Gastrocnemius medialis (tissue), 4 donors: ENCODE data around the gene CHMP1B. TPM values are rescaled to one million over a fixed set of nuclear protein-coding genes. Genes with fewer than 3 reads are reported as not detected.
"Not testable (repeated sequence)": the region's sequence is repeated elsewhere in the genome, so short reads cannot be mapped to it uniquely, and the experiment has no call there.

Experiments used
- ATAC-seq, 2 donors: fragments of 150-250 bp; one replicate each; pipeline ENCODE4 v1.9.1; 2016
- DNase-seq, 2 donors: peaks; one replicate each; pipeline ENCODE4 v3.0.0-alpha.2; 2019
- H3K27ac ChIP-seq, 4 donors: fragments of 200-600 bp; sonication (generic); 1 replicate in 1 of 4; 2 replicates in 3 of 4; pipeline ENCODE4 v1.5.1; 2016 to 2018; ENCODE audit warnings: mild to moderate bottlenecking in 2 of 4, moderate library complexity in 1 of 4
- H3K27me3 ChIP-seq, 3 donors: fragments of 200-600 bp; sonication (generic) in 2 of 3; 1 replicate in 1 of 3; 2 replicates in 2 of 3; pipeline versions ENCODE4 v1.5.1 to v1.6.0; 2016 to 2019; ENCODE audit warnings: mild to moderate bottlenecking in 1 of 3, moderate library complexity in 1 of 3
- H3K36me3 ChIP-seq, 2 donors: fragments of 200-600 bp; sonication (generic) in 1 of 2; one replicate each; pipeline ENCODE4 v1.5.1; 2017 to 2018
- H3K4me1 ChIP-seq, 2 donors: fragments of 200-600 bp; sonication (generic) in 1 of 2; one replicate each; pipeline ENCODE4 v1.5.1; 2016 to 2017; ENCODE audit warnings: mild to moderate bottlenecking in 2 of 2
- H3K4me3 ChIP-seq, 4 donors: fragments of 200-600 bp; sonication (generic) in 3 of 4; 1 replicate in 1 of 4; 2 replicates in 3 of 4; pipeline ENCODE4 v1.5.1; 2016 to 2019; ENCODE audit warnings: mild to moderate bottlenecking in 2 of 4
- H3K9me3 ChIP-seq, 3 donors: fragments of 200-600 bp; sonication (generic) in 2 of 3; 1 replicate in 1 of 3; 2 replicates in 2 of 3; pipeline ENCODE4 v1.5.1; 2016 to 2019
- POLR2A ChIP-seq, 2 donors: fragments of 450-650 bp; IDR thresholded peaks; one replicate each; pipeline ENCODE4 v1.6.1; 2017; ENCODE audit warnings: antibody characterized with exemption in 2 of 2, mild to moderate bottlenecking in 2 of 2, moderate library complexity in 2 of 2
- in situ Hi-C, 4 donors: fragments of 200-750 bp; cut with MboI; loops; one replicate each; pipeline versions ENCODE4 v1.15.0 to v1.8.0; 2017; ENCODE audit warnings: low sequenced_read_pairs in 4 of 4
- intact Hi-C: fragments of 100-400 bp; cut with DNase I; formaldehyde crosslinking; loops from one replicate; pipeline ENCODE4 v1.15.1; 2023; ENCODE audit warnings: low total_unique reads
- total RNA-seq, 4 donors: library from RNA; depleted of rRNA; stranded (reverse); fragments of >200 nt; gene quantifications; one replicate each; pipeline versions ENCODE4 v1.1.0 to v1.2.3, GENCODE V29; 2016
- TF ChIP-seq, protein P1 (sequence below), 5 experiments: fragments of 450-650 bp in 3 of 5; fragments of 200-600 bp in 2 of 5; sonication (generic) in 2 of 5; IDR thresholded peaks in 4 of 5; conservative IDR thresholded peaks in 1 of 5; 1 replicate in 4 of 5; 2 replicates in 1 of 5; pipeline ENCODE4 v1.5.1; 2016 to 2019; ENCODE audit warnings: antibody characterized with exemption in 5 of 5, mild to moderate bottlenecking in 3 of 5, moderate library complexity in 3 of 5

The CHMP1B gene
- total RNA-seq, 4 donors from 2014 or later, result 347 to 634 (median 407) TPM

DNA sequence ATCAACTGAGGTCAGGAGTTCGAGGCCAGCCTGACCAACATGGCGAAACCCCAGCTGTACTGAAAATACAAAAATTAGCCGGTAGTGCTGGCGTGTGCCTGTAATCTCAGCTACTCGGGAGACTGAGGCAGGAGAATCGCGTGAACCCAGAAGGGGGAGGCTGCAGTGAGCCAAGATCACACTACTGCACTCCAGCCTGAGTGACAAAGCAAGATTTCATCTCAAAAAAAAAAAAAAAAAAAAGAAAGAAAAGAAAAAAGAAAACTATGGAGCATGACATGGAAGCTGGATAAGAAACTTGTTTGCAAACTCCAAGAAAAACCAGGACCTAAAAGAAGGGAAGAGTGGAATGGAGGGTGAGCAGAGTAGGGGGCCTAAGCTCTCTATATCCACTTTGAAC lies 1.9 kb upstream of the CHMP1B start:
- peak overlapping the region; percentile 90 to 99 (median 96) for H3K27ac ChIP-seq
- no peak for DNase-seq
- peak overlapping the region in 3 of 4 donors; percentile 72 to 87 (median 81) for H3K4me3 ChIP-seq
- intact Hi-C loops, result loop anchor here (5.0 kb wide), 1 partner anchor 42 kb away; no protein-coding TSS in a partner anchor
- peaks cover 14 to 22% of the 10 kb centered on the region in 2 donors for H3K4me1 ChIP-seq
- H3K27me3 ChIP-seq, result no peaks in the 10 kb centered on the region
- H3K36me3 ChIP-seq, result peaks cover 0 to 14% of the 10 kb centered on the region in 2 donors
- in situ Hi-C loops, result no loop called here
- ATAC-seq, result no peak
- TF ChIP-seq POLR2A (IDR thresholded peaks at IDR 0.05), result no peak
- TF ChIP-seq, protein P1, sequence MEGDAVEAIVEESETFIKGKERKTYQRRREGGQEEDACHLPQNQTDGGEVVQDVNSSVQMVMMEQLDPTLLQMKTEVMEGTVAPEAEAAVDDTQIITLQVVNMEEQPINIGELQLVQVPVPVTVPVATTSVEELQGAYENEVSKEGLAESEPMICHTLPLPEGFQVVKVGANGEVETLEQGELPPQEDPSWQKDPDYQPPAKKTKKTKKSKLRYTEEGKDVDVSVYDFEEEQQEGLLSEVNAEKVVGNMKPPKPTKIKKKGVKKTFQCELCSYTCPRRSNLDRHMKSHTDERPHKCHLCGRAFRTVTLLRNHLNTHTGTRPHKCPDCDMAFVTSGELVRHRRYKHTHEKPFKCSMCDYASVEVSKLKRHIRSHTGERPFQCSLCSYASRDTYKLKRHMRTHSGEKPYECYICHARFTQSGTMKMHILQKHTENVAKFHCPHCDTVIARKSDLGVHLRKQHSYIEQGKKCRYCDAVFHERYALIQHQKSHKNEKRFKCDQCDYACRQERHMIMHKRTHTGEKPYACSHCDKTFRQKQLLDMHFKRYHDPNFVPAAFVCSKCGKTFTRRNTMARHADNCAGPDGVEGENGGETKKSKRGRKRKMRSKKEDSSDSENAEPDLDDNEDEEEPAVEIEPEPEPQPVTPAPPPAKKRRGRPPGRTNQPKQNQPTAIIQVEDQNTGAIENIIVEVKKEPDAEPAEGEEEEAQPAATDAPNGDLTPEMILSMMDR (IDR thresholded peaks at IDR 0.05 in 4 of 5, conservative IDR thresholded peaks at IDR 0.05 in 1 of 5), result no peak
- no peaks in the 10 kb centered on the region for H3K9me3 ChIP-seq

DNA sequence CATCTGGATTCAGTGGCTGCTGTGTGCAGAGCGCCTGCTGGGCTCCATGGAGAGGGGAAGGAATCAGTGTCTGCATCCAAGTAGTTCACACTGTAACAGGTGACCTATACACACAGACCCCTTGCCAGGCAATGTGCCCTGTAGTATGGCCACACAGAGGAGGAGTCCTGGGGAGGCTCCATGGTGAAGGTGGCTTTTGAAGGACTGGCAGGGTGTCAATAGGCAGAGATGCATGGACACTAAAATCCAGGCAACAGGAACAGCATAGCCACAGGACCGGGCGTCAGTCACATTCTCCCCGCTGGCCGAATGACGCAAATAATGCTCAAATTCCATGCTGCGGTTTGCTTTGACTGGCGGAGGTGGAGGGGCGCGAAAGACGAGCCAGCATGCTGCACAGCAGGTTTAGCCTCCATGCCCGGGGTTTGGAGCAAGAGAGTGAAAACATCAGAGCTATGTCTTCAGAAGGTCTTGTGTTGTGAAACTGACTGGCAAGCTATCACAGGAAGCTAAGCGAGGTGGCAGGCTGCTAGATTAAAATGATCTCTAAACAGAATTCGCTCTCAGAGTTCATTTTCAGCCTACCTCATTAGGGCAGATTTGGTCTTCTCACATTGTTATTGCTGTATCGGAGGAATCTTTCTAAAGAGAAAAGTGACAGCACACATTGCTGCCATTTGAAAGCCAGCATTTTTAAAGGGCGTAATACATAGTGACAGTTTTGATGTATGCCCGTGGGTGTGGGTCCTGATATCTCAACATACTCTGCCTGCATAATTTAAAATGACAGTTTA lies 1.2 kb upstream of the CHMP1B start:
- no peaks in the 10 kb centered on the region for H3K27me3 ChIP-seq
- H3K27ac ChIP-seq, result peak overlapping the region; percentile 90 to 99 (median 96)
- peak overlapping the region; percentile 72 to 92 (median 84) for H3K4me3 ChIP-seq
- intact Hi-C loops, result loop anchor here (1.0 to 10.0 kb wide), 7 partner anchors 10 to 1315 kb away; partner anchors contain the start of genes IMPA2 and SEH1L
- ATAC-seq, result peak; percentile 76 to 77
- no peaks in the 10 kb centered on the region for H3K9me3 ChIP-seq
- H3K4me1 ChIP-seq, result peaks cover 14 to 29% of the 10 kb centered on the region in 2 donors
- peak; percentile 41 to 61 for TF ChIP-seq POLR2A (IDR thresholded peaks at IDR 0.05)
- TF ChIP-seq, protein P1 (IDR thresholded peaks at IDR 0.05 in 4 of 5, conservative IDR thresholded peaks at IDR 0.05 in 1 of 5), result no peak
- H3K36me3 ChIP-seq, result peaks cover 0 to 21% of the 10 kb centered on the region in 2 donors
- DNase-seq, result peak; percentile 82 to 96
- in situ Hi-C loops, result loop anchor here in 2 of 4 donors (10.0 to 25.0 kb wide), 2 partner anchors 145 to 663 kb away; no protein-coding TSS in a partner anchor

DNA sequence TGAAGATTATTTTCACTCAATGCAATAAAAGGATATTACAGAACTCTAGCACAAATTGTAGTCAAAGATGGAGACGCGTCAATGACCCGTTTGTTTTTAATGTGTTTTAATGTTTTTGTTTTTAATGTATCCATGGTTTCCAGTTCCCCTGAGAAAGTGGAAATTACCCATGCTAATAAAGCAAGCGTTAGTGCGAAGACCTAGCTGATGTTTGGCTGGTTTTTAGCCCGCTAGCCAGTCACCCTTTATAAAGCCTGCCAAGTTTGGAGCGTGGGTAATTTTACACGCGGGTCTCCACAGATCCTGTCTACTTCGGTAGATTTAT lies 430 bp upstream of the CHMP1B start:
- intact Hi-C loops, result loop anchor here (1.0 to 10.0 kb wide), 6 partner anchors 10 to 1316 kb away; partner anchors contain the start of genes IMPA2 and SEH1L
- no peak for TF ChIP-seq POLR2A (IDR thresholded peaks at IDR 0.05)
- TF ChIP-seq, protein P1 (IDR thresholded peaks at IDR 0.05 in 4 of 5, conservative IDR thresholded peaks at IDR 0.05 in 1 of 5), result no peak
- Histone ChIP-seq H3K27me3 (no peaks in the 10 kb centered on the region), H3K36me3 (peaks cover 0 to 25% of the 10 kb centered on the region in 2 donors), H3K4me3 (peak overlapping the region; percentile 72 to 92 (median 84)), H3K9me3 (no peaks in the 10 kb centered on the region), H3K27ac (peak overlapping the region; percentile 90 to 99 (median 96)), H3K4me1 (peaks cover 20 to 34% of the 10 kb centered on the region in 2 donors)
- in situ Hi-C loops, result loop anchor here in 2 of 4 donors (10.0 to 25.0 kb wide), 2 partner anchors 144 to 663 kb away; no protein-coding TSS in a partner anchor
- DNase-seq, result no peak
- ATAC-seq, result peak; percentile 43 to 44

DNA sequence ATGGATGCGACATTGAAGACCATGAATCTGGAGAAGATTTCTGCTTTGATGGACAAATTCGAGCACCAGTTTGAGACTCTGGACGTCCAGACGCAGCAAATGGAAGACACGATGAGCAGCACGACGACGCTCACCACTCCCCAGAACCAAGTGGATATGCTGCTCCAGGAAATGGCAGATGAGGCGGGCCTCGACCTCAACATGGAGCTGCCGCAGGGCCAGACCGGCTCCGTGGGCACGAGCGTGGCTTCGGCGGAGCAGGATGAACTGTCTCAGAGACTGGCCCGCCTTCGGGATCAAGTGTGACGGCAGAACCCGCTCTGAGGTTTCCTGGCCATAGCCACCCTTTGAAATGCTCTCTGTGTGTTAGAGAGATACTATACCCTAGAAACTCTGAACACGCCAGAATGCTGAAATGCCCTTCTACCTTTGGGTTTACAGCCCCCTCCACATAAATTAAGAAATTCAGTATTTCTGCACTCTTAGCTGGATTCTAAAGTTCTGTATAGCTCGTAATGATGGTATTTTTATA lies 659 bp downstream of the CHMP1B start:
- in situ Hi-C loops, result loop anchor here in 2 of 4 donors (10.0 to 25.0 kb wide), 2 partner anchors 143 to 665 kb away; no protein-coding TSS in a partner anchor
- ATAC-seq, result peak; percentile 4 to 6

DNA sequence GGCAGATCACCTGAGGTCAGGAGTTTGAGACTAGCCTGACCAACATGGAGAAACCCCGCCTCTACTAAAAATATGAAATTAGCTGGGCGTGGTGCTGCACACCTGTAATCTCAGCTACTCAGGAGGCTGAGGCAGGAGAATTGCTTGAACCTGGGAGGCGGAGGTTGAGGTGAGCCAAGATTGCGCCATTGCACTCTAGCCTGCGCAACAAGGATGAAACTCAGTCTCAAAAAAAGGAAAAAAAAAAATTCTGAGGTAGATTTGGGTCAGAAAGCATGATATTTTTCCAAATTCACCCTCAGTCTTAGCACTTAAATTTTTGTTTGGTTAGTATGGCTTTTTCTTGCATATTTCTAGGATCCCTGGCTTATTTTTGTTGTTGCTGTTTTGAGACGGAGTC lies 3.3 kb downstream of the CHMP1B start:
- Histone ChIP-seq H3K4me1 (peaks cover 30 to 58% of the 10 kb centered on the region in 2 donors), H3K36me3 (peaks cover 0 to 25% of the 10 kb centered on the region in 2 donors), H3K4me3 (peak overlapping the region; percentile 72 to 92 (median 84)), H3K27ac (peak overlapping the region; percentile 90 to 99 (median 96))
- not testable (repeated sequence) for DNase-seq, H3K9me3 ChIP-seq, H3K27me3 ChIP-seq, ATAC-seq
- intact Hi-C loops (loop anchor here (5.0 to 10.0 kb wide), 3 partner anchors 680 to 1320 kb away; partner anchors contain the start of gene SEH1L), in situ Hi-C loops (loop anchor here in 2 of 4 donors (10.0 to 25.0 kb wide), 2 partner anchors 140 to 667 kb away; no protein-coding TSS in a partner anchor)

More for the DNA sequence above, 659 bp downstream of the CHMP1B start:
- peak overlapping the region; percentile 72 to 92 (median 84) for H3K4me3 ChIP-seq
- peak overlapping the region; percentile 90 to 99 (median 96) for H3K27ac ChIP-seq
- TF ChIP-seq, protein P1 (IDR thresholded peaks at IDR 0.05 in 4 of 5, conservative IDR thresholded peaks at IDR 0.05 in 1 of 5), result no peak
- no peak for TF ChIP-seq POLR2A (IDR thresholded peaks at IDR 0.05)
- peak in 1 of 2 donors; percentile 60 for DNase-seq
- peaks cover 0 to 25% of the 10 kb centered on the region in 2 donors for H3K36me3 ChIP-seq
- no peaks in the 10 kb centered on the region for H3K27me3 ChIP-seq
- no peaks in the 10 kb centered on the region for H3K9me3 ChIP-seq
- H3K4me1 ChIP-seq, result peaks cover 31 to 44% of the 10 kb centered on the region in 2 donors
- intact Hi-C loops, result loop anchor here (2.0 to 10.0 kb wide), 5 partner anchors 95 to 1317 kb away; partner anchors contain the start of genes IMPA2 and SEH1L
